H1 (cell line): ENCODE results near the gene GPC4. TPM values are rescaled to one million over a fixed set of nuclear protein-coding genes. Genes with fewer than 3 reads are reported as not detected.

Source experiments
- CTCF ChIA-PET: fragments of 300-600 bp; sonication (Branson Sonifier 250); formaldehyde crosslinking; loops from one replicate; lab custom pipeline; 2021; ENCODE audit not compliant: partially characterized antibody; lab: Charles Lee
- POLR2A ChIA-PET: fragments of 300-600 bp; sonication (Branson Sonifier 250); formaldehyde crosslinking; loops from one replicate; lab custom pipeline; 2021; ENCODE audit warnings: inconsistent platforms; ENCODE audit not compliant: partially characterized antibody; lab: Charles Lee
- DNase-seq, 2 experiments: peaks; one replicate each; pipeline versions ENCODE4 v3.0.0 to v3.0.0-alpha.2; 2010 to 2022; ENCODE audit warnings: low spot score in 2 of 2, low read depth in 1 of 2, mixed read lengths in 1 of 2
- FAIRE-seq: peaks from 2 replicates; lab custom pipeline; 2011; peaks lifted over from hg19 to GRCh38; lab: Jason Lieb, UNC
- H2AFZ ChIP-seq: 2 replicates; pipeline ENCODE4 v1.8.1; 2012; ENCODE audit warnings: low read length, inconsistent platforms
- H2AK5ac ChIP-seq: 2 replicates; pipeline ENCODE4 v1.6.1; 2013; ENCODE audit warnings: low read depth, low read length
- H2BK120ac ChIP-seq: replicated peaks from 2 replicates; pipeline ENCODE3; 2013; ENCODE audit warnings: low read depth, low read length, inconsistent platforms
- H2BK12ac ChIP-seq: 2 replicates; pipeline ENCODE4 v1.6.1; 2013; ENCODE audit warnings: low read depth, low read length
- H2BK15ac ChIP-seq: 2 replicates; pipeline ENCODE4 v1.6.1; 2013; ENCODE audit warnings: low read length
- H2BK20ac ChIP-seq: 2 replicates; pipeline ENCODE4 v1.6.1; 2013; ENCODE audit warnings: low read length
- H2BK5ac ChIP-seq: 2 replicates; pipeline ENCODE4 v1.6.1; 2013; ENCODE audit warnings: low read depth, low read length
- H3K14ac ChIP-seq: 2 replicates; pipeline ENCODE4 v1.6.1; 2013; ENCODE audit warnings: inconsistent platforms; ENCODE audit not compliant: insufficient read length
- H3K18ac ChIP-seq: 2 replicates; pipeline ENCODE4 v1.6.1; 2013; ENCODE audit warnings: low read length; ENCODE audit errors: extremely low read depth
- H3K23ac ChIP-seq: 2 replicates; pipeline ENCODE4 v1.6.1; 2013; ENCODE audit warnings: inconsistent platforms; ENCODE audit not compliant: insufficient read length
- H3K23me2 ChIP-seq: 2 replicates; pipeline ENCODE4 v1.6.1; 2013; ENCODE audit warnings: low read depth, low read length
- H3K27ac ChIP-seq: 2 replicates; pipeline ENCODE4 v1.6.1; 2011; ENCODE audit warnings: low read depth, low read length, inconsistent platforms
- H3K27me3 ChIP-seq, 4 experiments: replicated peaks in 1 of 4; 1 replicate in 1 of 4; 2 replicates in 3 of 4; pipeline versions ENCODE4 v1.6.1 to v1.8.1; 2011 to 2013; ENCODE audit warnings: low read length in 3 of 4, mild to moderate bottlenecking in 3 of 4, inconsistent platforms in 2 of 4, mixed read lengths in 2 of 4, moderate library complexity in 1 of 4; ENCODE audit not compliant: control insufficient read depth in 3 of 4, insufficient read depth in 3 of 4; ENCODE audit errors: extremely low read depth in 1 of 4
- H3K36me3 ChIP-seq, 4 experiments: 2 replicates each; pipeline versions ENCODE4 v1.6.1 to v1.8.1; 2011 to 2013; ENCODE audit warnings: mild to moderate bottlenecking in 4 of 4, low read length in 3 of 4, moderate library complexity in 2 of 4, control low read depth in 1 of 4, inconsistent platforms in 1 of 4; ENCODE audit not compliant: insufficient read depth in 4 of 4, control insufficient read depth in 2 of 4
- H3K4ac ChIP-seq: replicated peaks from 2 replicates; pipeline ENCODE3; 2013; ENCODE audit warnings: low read length, low read depth, mixed read lengths, inconsistent platforms; ENCODE audit not compliant: insufficient read length
- H3K4me1 ChIP-seq, 4 experiments: replicated peaks in 1 of 4; 1 replicate in 1 of 4; 2 replicates in 3 of 4; pipeline versions ENCODE4 v1.6.1 to v1.8.1; 2011 to 2013; ENCODE audit warnings: low read length in 3 of 4, inconsistent platforms in 2 of 4, mixed read lengths in 1 of 4; ENCODE audit not compliant: insufficient read depth in 4 of 4, control insufficient read depth in 3 of 4
- H3K4me2 ChIP-seq, 2 experiments: 2 replicates each; pipeline versions ENCODE4 v1.6.1 to v1.8.1; 2011 to 2013; ENCODE audit warnings: low read depth in 2 of 2, low read length in 2 of 2, control low read depth in 1 of 2, inconsistent platforms in 1 of 2, mild to moderate bottlenecking in 1 of 2; ENCODE audit not compliant: insufficient read depth in 1 of 2
- H3K4me3 ChIP-seq, 4 experiments: fragments of 200-600, 300-600 bp in 1 of 4; sonication (generic), shearing (Covaris generic), sonication (Bioruptor Twin) in 1 of 4; 2 replicates each; pipeline versions ENCODE4 v1.5.1 to v1.8.1; 2011 to 2016; ENCODE audit warnings: low read length in 4 of 4, low read depth in 3 of 4, control low read depth in 2 of 4, inconsistent platforms in 2 of 4, mild to moderate bottlenecking in 2 of 4, mixed read lengths in 1 of 4, moderate library complexity in 1 of 4; ENCODE audit not compliant: insufficient read depth in 2 of 4; ENCODE audit errors: extremely low read depth in 1 of 4
- H3K56ac ChIP-seq: replicated peaks from 2 replicates; pipeline ENCODE3; 2013; ENCODE audit warnings: low read depth, mild to moderate bottlenecking, mixed read lengths, low read length, inconsistent platforms; ENCODE audit not compliant: insufficient read length
- H3K79me1 ChIP-seq: 2 replicates; pipeline ENCODE4 v1.6.1; 2013; ENCODE audit warnings: low read depth, low read length, control low read depth
- H3K79me2 ChIP-seq, 2 experiments: 2 replicates each; pipeline versions ENCODE4 v1.6.1 to v1.8.1; 2012 to 2013; ENCODE audit warnings: low read length in 2 of 2, mild to moderate bottlenecking in 2 of 2, inconsistent platforms in 1 of 2; ENCODE audit not compliant: insufficient read depth in 2 of 2, control insufficient read depth in 1 of 2
- H3K9ac ChIP-seq, 4 experiments: replicated peaks in 1 of 4; 1 replicate in 1 of 4; 2 replicates in 3 of 4; pipeline versions ENCODE4 v1.6.1 to v1.8.1; 2011 to 2013; ENCODE audit warnings: low read depth in 3 of 4, low read length in 3 of 4, control low read depth in 2 of 4, mild to moderate bottlenecking in 2 of 4, moderate library complexity in 2 of 4, inconsistent platforms in 1 of 4; ENCODE audit errors: extremely low read depth in 1 of 4
- H3K9me3 ChIP-seq, 2 experiments: 2 replicates each; pipeline versions ENCODE4 v1.6.1 to v1.8.1; 2012 to 2013; ENCODE audit warnings: mild to moderate bottlenecking in 2 of 2, moderate library complexity in 2 of 2, control low read depth in 1 of 2, inconsistent platforms in 1 of 2, low read depth in 1 of 2, low read length in 1 of 2, mixed read lengths in 1 of 2; ENCODE audit not compliant: insufficient read depth in 2 of 2
- H4K20me1 ChIP-seq, 2 experiments: replicated peaks in 1 of 2; 2 replicates each; pipeline versions ENCODE3 to v1.8.1; 2011 to 2013; ENCODE audit warnings: inconsistent platforms in 2 of 2, low read length in 2 of 2, mild to moderate bottlenecking in 1 of 2; ENCODE audit not compliant: insufficient read depth in 2 of 2, control insufficient read depth in 1 of 2
- H4K5ac ChIP-seq: 2 replicates; pipeline ENCODE4 v1.6.1; 2013; ENCODE audit warnings: low read length, low read depth, mixed read lengths, inconsistent platforms; ENCODE audit not compliant: insufficient read length
- H4K8ac ChIP-seq: 2 replicates; pipeline ENCODE4 v1.8.0; 2013; ENCODE audit warnings: mild to moderate bottlenecking, moderate library complexity, low read length, inconsistent platforms; ENCODE audit not compliant: insufficient read depth; ENCODE audit errors: extremely low read depth
- H4K91ac ChIP-seq: replicated peaks from 2 replicates; pipeline ENCODE3; 2013; ENCODE audit warnings: low read length, mixed read lengths, inconsistent platforms; ENCODE audit not compliant: insufficient read length
- SP2 ChIP-seq: IDR thresholded peaks from 2 replicates; pipeline ENCODE4 v1.6.1; 2012; ENCODE audit warnings: mild to moderate bottlenecking, low read length, inconsistent platforms
- polyA plus RNA-seq, 7 experiments: library from polyadenylated mRNA; depleted of rRNA in 3 of 7; stranded (reverse) in 5 of 7; unstranded in 2 of 7; fragments of >200 nt in 5 of 7; fragments of 200-250 nt in 2 of 7; gene quantifications; 1 replicate in 5 of 7; 2 replicates in 1 of 7; 4 replicates in 1 of 7; pipeline versions ENCODE4 v1.2.1 to v1.2.3, GENCODE V29; 2011 to 2013; ENCODE audit warnings: missing spikeins in 2 of 7, mixed read lengths in 2 of 7
- total RNA-seq: library from RNA; stranded (reverse); fragmentation: NEBNext Ultra II Directional; extraction: Animal tissue kit (Norgen Biotek cat#: 25700); gene quantifications from 2 replicates; pipeline ENCODE4 v1.2.1, GENCODE V29; 2021
- TF ChIP-seq, protein P1 (sequence below): IDR thresholded peaks from 2 replicates; pipeline ENCODE4 v1.6.1; 2011; ENCODE audit warnings: low read length, improper control_type of control experiment

The GPC4 gene
- total and polyA plus RNA-seq, 2 of the 8 experiments (the other 6 are each of a cell fraction or from before 2014, with no cell fraction given): 46.8 to 230 TPM

DNA sequence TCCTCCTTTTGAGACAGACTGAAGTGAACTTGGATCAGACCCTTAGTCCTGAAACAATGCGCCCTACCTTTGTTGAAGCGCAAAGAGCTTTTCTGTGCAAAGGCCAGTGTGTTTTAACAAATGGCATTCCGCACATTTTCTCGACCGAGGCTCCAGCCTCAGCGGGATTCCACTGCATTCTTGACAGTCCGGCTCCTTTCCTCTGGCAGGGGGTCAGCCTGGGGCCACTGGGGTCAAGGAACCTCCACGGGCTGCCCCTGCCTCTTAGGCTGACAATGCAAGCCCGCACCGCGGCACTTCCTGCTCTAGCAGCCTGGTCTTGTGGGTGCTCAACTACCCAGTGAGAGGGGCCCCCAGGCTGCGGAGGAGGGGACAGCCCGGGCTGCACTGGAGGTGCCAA, 150.0 kb downstream of the GPC4 start (continued):
- TF ChIP-seq SP2: no peak

DNA sequence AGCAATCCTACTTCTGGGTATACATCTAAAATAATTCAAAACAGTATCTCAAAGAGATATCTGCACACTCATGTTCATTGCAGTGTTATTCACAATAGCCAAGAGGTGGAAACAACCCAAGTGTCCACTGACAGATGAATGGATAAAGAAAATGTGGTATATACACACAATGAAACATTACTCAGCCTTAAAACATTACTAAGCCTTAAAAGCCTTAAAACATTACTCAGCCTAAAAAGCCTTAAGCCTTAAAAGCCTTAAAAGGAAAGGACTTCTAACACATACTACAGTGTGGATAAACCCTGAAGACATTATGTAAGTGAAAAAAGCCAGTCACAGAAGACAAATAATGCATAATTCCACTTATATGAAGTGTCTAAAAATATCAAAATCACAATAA, 156.8 kb downstream of the GPC4 start:
- no peak overlapping the region for H3K18ac ChIP-seq
- H4K91ac ChIP-seq: no peak overlapping the region
- H3K79me2 ChIP-seq: no peaks in the 10 kb centered on the region
- H3K4me3 ChIP-seq: no peak overlapping the region
- no peak overlapping the region for H2BK20ac ChIP-seq
- H3K14ac ChIP-seq: no peak overlapping the region
- H3K9me3 ChIP-seq: no peaks in the 10 kb centered on the region
- TF ChIP-seq, protein P1, sequence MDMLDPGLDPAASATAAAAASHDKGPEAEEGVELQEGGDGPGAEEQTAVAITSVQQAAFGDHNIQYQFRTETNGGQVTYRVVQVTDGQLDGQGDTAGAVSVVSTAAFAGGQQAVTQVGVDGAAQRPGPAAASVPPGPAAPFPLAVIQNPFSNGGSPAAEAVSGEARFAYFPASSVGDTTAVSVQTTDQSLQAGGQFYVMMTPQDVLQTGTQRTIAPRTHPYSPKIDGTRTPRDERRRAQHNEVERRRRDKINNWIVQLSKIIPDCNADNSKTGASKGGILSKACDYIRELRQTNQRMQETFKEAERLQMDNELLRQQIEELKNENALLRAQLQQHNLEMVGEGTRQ: no peak
- no peak overlapping the region for H2AK5ac ChIP-seq
- no peak overlapping the region for H2BK120ac ChIP-seq
- POLR2A ChIA-PET: no interaction called here
- FAIRE-seq (no peak), DNase-seq (no peak)
- H3K56ac ChIP-seq: no peak overlapping the region
- no peak overlapping the region for H4K5ac ChIP-seq
- H2BK5ac ChIP-seq: no peak overlapping the region
- no peak overlapping the region for H4K8ac ChIP-seq
- no peak overlapping the region for H2BK12ac ChIP-seq
- H3K23me2 ChIP-seq: no peaks in the 10 kb centered on the region
- no peaks in the 10 kb centered on the region for H3K36me3 ChIP-seq
- CTCF ChIA-PET: no interaction called here
- no peaks in the 10 kb centered on the region for H3K4me1 ChIP-seq
- H2AFZ ChIP-seq: no peak overlapping the region
- H3K4me2 ChIP-seq: no peak overlapping the region
- H3K4ac ChIP-seq: no peak overlapping the region
- no peaks in the 10 kb centered on the region for H4K20me1 ChIP-seq
- no peak overlapping the region for H3K27ac ChIP-seq
- no peaks in the 10 kb centered on the region for H3K79me1 ChIP-seq
- H3K9ac ChIP-seq: no peak overlapping the region
- H3K27me3 ChIP-seq: no peaks in the 10 kb centered on the region
- H3K23ac ChIP-seq: no peak overlapping the region
- no peak overlapping the region for H2BK15ac ChIP-seq
